ENCODE results near the gene ANKRD20A1.
"Not testable (repeated sequence)": the region's sequence is repeated elsewhere in the genome, so short reads cannot be mapped to it uniquely, and the experiment has no call there.

ANKRD20A1 gene

DNA sequence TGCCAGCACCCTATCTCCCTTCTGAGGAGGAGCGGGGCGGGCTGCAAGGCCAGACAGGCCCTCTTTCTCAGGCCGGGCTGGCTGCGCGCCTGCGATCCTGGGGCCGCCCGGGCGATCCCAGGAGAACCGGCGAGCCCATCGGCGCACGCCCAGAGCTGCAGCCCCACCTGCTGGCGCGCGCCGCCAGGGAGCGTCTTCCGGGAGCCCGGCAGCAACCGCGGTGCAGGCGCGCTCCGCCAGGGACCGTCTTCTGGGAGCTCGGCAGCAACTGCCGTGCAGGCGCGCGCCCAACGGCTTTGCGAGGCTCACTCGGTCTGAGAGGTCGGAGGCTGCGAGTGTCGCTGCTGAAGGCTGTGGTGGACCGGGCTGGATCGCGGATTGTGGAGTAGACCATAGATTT, at the start of gene ANKRD20A1:
ANKRD20A1 (plus strand) TSS at position 61 of the 400 bp plus-strand sequence. CDS start 496 bp downstream, outside the sequence.
- H3K79me2 ChIP-seq (ENCODE audit: insufficient read depth, low read depth); H3K27ac ChIP-seq; H3K9ac ChIP-seq; H2AFZ ChIP-seq (ENCODE audit: low read depth); H4K20me1 ChIP-seq (ENCODE audit: insufficient read depth); H3K36me3 ChIP-seq (ENCODE audit: insufficient read depth); H3K27me3 ChIP-seq (ENCODE audit: insufficient read depth, low read depth); H3K4me2 ChIP-seq; H3K4me1 ChIP-seq (ENCODE audit: low read depth, poor library complexity, severe bottlenecking); H3K4me3 ChIP-seq (IDR thresholded peaks at IDR 0.05; ENCODE audit: insufficient read depth, low read depth, low read length): not testable (repeated sequence)

DNA sequence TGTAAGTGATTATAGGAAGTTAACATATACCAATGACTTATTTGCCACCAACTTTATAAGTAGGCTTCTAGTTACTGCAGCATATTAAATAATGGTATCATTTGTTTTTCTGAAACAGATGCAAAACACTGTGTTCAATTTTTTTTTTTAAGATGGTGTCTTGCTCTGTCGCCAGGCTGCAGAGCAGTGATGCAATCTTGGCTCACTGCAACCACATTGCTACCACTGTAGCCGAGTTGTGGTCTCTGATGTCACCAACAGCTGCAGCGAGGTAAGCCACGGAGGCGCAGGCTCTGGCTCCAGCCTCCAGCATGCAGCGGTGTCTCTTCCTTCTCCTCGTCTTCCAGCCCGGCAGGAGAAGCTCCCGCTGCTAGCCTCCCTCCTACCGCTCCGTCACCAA, 26.6 kb upstream of the ANKRD20A1 start:
- H3K27me3 ChIP-seq (ENCODE audit: insufficient read depth, low read depth); H4K20me1 ChIP-seq (ENCODE audit: insufficient read depth); H3K4me3 ChIP-seq (IDR thresholded peaks at IDR 0.05; ENCODE audit: insufficient read depth, low read depth, low read length); H3K4me1 ChIP-seq (ENCODE audit: low read depth, poor library complexity, severe bottlenecking); H2AFZ ChIP-seq (ENCODE audit: low read depth); H3K79me2 ChIP-seq (ENCODE audit: insufficient read depth, low read depth); H3K36me3 ChIP-seq (ENCODE audit: insufficient read depth); H3K9ac ChIP-seq; H3K27ac ChIP-seq; H3K4me2 ChIP-seq: not testable (repeated sequence)

Data from KMS-11 (cell line).